ENCODE data around the gene PLEKHM3.

PLEKHM3 gene

DNA sequence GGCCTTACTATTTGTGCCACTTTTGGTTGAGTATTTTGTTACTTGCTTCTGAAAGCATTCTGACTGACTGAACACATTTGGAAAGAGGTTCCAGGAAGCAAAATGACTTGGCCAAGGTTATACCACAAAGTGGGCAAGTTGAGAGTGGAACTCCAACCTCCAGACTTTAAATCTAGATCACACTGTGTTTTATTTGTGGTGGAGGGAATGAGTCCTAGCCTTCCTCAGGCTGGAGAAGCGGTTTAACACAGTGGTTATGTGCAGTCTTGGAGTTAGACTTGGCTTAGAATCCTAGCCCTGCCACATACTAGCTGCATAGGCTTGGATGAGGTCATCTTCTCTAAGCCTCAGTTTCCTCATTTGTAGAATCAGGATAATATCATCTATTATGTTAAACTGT lies 33.4 kb downstream of the PLEKHM3 start:
- no peak for DNase-seq

DNA sequence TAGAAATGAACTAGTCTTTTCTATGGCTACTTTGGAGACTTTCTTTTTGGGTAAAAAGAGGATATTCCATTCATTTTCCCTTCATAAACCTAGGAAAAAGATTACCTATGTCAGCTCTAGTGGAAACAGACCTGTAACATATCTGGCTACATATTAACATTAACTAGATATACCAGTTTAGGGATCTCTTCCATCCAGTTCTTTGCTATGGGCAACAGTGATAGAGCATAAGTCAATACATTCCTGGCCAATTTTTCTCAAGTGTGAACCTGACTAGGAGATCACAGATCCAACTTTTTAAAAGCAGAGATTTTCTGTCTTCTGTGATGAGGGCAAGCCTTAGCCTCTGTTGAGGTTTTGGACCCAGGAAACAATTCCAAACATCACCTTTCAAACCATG lies 34.5 kb downstream of the PLEKHM3 start:
- no peak for DNase-seq

DNA sequence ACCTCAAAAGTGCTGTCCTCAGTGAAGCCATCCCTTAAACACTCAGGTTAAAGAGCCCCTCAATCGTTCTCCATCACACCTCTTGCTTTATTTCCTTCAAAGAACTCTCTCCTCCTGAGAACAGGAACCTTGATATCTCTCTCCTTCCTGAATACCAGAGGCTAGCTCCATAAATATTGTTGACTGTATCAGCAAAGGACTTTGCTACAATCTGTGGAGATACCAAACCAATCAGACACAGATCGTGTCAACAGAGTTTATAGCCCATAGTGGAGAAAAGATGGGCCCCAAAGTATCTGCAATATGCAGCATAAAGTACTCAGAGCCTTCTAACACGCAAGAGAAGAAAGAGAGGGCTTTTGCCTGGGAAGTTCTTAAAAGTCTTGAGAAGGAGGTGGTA lies 36.4 kb downstream of the PLEKHM3 start:
- DNase-seq: no peak

DNA sequence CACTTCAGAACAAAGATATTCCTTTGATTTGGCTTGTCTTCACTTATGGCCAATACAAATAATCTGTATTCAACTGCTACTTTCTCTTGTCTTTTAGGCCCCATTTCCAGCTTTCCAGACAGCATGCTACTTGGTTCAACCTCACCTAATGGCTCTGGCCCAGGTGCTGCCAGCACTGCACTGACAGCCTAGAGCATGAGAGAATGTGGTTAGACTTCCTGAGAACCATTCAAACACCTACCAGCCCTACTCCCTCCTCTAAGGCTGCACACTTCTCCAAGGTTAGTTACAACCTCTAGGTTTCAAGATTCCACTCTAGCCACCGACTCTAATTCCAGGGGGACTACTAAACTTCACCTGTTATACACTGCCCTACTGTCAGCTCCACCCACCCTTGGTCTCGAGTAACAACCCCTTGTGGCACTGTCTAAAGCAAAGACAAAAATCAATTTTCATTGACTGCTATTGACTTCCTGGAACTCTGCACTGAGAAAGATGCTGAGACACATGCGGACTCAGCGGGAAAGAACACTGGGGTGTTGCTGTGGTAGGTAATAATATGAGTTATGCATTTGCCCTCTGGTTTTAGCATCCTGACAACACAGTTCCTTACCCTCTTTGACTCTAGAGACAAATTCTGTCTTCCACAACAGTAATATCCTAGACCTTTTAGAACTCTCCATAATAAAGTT lies 38.2 kb downstream of the PLEKHM3 start:
- DNase-seq: no peak

DNA sequence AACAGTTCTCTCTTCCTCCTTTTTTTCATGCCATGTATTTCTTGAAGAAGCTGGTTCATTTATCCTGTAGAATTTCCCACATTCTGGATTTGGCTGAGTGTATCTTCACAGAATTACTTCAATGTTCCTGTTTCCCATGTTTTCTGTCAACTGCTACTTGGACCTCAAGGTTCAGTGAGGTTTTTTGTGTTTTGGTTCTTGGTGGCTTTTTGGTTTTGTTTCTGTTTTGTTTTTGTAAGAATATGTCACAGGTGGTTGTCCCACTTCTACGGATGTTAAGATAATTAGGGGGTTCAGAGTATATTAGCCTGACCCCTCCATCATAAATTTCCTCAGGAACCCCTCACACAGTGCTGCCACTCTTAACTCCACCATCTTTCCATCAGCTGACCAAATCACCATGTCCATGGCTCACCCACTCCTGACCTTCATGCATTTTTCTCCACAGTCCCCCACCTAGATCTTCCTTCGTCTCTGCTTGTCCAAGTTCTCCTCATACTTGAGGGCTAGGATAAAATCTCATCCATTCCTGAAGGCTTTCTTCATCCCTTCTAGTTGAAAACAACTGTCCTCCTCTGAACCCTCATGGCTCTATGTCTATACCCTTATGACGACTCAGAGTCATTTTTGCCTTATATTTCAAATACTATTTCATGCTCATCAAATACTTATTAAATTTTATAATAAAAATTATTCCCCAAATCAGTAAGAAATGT lies 40.4 kb downstream of the PLEKHM3 start:
- no peak for DNase-seq

DNA sequence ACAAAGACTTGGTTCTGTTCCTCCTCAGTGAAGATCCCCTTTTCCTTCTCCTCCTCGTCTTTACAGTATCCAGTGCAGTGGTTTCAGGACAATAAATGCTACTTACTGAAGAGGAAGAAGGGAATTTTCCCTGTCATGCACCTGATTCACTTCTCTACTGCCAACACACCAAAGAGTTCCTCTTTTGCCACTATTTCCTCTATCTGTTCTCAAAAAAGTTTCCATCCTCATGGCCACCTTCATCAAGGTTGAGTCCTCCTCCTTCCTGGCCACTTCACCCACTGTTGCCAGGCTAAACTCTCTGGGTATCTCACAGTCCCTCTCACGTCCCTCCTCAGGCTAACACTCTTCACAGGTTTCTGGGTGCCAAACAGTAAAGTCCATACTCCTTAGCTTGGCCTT lies 41.7 kb downstream of the PLEKHM3 start:
- no peak for DNase-seq

DNA sequence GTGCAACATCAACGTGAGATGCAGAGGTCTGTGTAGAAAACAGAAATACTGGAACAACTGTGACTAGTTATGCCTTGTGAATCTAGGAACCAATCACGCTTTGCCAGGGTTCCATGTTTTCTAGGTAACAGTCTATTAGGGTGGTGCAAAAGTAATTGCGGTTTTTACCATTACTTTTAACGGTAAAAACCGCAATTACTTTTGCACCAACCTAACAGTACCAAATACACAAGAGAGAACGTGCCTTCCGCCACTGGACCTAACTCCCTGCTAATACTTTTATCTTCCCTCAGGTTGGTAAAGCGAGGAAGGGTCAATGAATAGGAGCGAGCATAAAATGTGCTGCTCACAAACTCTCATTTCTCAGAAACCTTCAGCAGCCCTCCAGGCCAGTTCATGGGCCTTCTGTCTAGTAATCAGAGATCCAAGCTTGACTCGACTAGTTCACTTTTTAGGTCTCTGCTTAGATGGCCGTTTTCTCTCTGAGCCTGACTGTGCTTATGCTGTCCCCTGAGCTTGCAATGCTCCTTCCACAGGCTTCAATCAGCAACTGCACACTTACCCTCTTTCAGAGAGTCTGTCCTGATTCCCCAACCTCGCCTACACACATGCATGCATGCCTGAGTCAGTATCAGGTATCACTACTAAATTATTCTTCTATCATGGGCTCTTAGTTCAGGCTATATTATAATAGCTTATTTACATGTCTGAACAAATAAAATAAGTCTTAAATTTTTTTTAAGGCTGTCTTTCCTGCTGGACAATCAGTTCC lies 47.0 kb downstream of the PLEKHM3 start:
- DNase-seq: no peak

DNA sequence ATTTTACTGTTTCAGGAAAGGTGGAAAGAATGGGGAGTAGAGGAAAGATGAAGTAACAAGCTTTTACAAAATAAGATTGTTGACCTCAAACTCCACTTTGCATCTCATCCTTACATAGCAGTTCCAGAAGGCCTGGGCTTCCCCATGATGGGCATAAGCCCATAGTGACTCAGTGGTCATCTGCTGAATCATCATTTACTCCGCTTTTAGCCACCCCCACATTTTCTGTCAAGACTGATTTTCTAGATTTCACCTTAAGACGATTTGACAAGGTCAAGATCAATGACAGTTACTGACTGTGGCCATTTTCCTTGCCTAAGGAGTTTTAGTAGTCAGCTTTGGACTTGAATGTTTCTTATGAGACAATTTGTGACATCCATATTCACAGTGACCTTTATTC lies 49.4 kb downstream of the PLEKHM3 start:
- no peak for DNase-seq

DNA sequence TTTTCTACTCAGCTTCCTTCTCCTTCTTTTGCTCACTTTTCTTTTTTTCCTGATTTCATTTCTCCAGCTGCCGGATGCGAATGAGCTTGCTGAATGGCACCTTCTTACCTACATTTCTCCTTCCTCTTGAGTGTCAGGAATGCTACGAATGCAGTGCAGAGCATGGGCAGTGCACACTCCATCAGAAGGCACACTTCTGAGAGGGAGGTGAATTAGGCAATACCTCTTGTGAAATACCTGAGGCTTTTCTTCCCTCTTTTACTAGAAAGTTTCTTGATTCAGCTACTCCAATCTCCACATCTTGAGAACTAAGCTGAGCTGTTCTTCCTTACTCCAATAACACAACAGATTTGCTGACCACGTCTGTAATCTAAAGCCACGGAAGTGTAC lies 51.1 kb downstream of the PLEKHM3 start:
- no peak for DNase-seq

DNA sequence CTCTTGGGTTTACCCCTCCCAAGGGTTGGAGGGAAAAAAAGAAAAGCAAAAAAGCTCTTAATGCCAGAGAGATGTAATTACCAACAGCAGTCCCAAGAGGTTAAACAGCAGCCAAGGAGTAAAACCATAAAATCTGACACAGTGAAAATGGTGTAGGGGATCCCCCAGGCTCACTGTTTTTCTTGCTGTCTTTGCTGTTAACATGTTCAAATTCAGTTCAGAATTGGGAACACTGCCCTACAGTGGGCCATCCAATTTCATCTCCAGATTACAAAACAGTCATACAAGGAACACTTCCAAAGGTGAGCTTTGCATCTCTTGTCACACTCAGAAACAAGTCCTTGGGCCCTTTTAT lies 54.5 kb downstream of the PLEKHM3 start:
- no peak for DNase-seq

DNA sequence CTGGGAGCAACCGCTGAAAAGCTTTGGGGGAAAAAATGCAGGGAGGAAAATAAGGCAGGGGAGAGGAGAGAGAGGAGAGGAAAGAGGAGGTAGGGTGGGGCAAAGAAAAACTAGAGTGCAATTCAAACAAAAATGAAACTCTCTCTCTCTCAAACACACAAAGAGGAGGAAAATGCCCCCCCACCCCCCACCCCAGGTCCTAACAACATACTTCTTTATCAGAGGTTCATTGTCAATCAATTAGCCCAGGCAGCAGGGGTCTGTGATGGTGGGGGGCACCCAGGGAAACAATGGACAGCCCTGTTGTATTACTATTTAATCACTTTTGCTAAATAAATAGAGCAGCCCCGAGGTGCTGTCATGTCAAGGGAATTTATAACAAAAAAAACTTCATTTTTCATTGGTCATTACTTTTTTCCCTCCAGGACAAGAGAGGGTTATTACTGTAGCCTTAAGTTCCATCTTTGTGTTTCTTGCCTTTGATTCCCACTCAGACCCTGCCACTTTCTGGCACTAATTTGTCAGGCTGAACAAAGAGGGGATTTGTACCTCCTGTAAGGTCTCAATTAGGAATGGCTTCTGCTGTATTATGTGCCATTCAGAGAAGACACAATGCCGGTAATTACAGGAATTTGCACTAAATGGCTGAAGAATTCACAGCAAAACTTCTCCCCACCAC lies 55.0 kb downstream of the PLEKHM3 start:
- DNase-seq: no peak

DNA sequence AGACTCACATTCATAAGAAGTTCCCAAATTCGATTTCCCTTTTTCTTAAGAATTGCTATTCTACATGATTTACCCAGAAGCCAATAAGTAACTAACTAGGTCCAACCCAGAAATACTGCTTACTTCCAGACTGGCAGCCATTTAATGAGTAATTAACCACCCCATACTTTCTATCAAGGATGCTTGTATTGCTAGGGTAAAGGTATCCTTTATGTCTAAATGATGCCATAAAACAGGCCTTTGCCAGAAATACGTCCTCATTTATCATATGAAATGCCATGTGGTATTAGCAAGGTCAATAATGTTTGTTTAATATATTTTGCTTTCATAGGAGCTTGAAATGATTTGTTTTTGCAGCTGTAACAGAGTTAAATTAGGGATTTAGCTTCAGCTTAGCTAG lies 56.1 kb downstream of the PLEKHM3 start:
- no peak for DNase-seq

DNA sequence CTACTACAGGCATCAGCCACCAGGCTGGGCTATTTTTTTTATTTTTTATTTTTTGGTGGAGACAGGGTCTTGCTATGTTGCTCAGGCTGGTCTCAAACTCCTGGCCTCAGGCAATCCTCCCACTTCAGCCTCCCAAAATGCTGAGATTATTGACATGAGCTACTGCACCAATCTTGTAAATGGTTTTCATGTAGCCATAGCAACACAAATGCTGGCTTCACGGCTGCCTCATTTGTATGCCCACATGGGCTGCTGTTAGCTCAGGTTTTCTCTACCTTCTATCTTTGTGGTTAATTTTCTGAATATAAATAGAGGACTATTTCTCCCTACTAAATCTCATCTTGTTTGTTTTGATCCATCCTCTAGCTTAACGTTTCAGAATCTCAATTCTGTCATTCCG lies 58.2 kb downstream of the PLEKHM3 start:
- no peak for DNase-seq

DNA sequence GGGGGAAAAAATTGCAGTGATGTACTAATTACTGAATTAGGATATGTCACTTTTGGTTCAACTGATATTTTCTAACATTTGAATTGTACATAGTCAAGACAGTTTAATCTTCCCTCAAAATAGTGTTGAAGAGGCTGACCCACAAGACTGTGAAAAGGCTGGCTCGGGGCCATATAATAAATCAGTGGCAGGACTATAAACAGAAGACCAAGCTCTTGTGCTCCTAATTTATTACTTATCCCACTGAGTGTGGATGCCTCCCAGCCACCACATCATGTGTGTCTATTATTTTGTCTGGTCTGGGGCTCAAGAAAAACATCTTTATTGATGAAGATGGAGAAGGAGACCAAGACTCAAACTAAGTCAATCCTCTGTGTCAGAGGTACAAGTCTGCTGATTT lies 64.4 kb downstream of the PLEKHM3 start:
- no peak for DNase-seq

DNA sequence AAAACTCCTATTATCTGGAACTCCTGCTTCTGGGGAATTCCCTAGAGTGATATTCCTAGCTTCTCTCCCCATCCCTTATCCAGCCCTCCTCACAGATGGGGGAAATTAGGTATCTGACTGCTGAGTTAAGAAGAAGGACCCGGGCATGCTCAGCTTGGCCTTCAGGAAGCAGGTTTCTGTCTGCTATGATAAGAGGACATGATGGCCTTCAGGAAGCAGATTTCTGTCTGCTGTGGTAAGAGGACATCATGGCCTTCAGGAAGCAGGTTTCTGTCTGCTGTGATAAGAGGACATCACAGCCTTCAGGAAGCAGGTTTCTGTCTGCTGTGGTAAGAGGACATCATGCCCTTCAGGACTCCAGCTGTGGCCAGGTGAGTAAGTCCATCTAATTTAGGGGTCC lies 65.2 kb downstream of the PLEKHM3 start:
- no peak for DNase-seq

DNA sequence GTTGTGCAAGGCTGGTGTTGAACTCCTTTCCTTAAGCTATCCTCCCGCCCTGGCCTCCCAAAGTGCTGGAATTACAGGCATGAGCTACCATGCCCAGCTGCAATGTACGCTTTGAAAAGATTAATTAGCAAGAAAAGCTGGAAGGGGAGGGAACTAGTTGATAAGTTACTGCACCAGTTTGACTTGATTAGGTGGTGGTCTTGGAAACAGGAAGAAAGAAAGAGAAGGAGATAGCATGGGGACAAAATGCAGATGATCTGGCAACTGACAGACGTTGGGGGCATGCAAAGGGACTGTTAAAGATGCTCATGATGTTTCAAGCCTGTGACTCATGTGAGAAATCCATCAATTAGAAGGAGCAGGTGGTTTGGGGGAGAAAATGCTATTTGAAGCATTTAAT lies 68.6 kb downstream of the PLEKHM3 start:
- DNase-seq: no peak

DNA sequence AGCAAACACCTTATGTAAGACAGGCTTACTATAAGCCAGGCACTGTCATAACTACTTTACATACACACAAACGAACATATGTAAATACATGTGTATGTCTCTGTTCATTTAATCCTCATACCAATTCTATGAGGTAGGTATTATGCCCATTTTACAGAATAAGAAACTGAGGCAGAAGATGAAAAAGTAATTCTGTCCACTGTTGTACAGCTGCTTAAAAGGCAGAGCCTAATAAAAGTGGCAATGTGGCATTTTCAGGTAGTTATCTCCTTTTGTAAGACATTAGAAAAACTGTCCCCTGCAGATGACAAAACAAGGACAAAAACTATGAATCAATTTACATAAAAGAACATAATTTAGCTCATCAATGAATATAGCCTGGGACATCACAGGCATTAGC lies 69.9 kb downstream of the PLEKHM3 start:
- DNase-seq: no peak

DNA sequence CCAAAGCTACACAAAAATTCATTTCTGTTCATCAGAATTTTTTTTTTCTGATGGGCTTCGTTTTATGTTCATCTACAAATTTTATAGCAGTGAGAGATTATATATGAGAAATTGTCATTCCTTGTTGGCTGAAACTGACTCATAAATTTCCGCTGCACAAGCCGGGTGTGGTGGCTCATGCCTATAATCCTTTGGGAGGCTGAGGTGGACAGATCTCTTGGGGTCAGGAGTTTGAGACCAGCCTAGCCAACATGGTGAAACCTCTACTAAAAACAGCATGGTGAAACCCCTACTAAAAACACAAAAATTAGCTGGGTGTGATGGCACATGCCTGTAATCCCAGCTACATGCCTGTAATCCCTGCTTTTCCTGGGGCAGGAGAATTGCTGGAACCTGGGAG lies 72.0 kb downstream of the PLEKHM3 start:
- no peak for DNase-seq

DNA sequence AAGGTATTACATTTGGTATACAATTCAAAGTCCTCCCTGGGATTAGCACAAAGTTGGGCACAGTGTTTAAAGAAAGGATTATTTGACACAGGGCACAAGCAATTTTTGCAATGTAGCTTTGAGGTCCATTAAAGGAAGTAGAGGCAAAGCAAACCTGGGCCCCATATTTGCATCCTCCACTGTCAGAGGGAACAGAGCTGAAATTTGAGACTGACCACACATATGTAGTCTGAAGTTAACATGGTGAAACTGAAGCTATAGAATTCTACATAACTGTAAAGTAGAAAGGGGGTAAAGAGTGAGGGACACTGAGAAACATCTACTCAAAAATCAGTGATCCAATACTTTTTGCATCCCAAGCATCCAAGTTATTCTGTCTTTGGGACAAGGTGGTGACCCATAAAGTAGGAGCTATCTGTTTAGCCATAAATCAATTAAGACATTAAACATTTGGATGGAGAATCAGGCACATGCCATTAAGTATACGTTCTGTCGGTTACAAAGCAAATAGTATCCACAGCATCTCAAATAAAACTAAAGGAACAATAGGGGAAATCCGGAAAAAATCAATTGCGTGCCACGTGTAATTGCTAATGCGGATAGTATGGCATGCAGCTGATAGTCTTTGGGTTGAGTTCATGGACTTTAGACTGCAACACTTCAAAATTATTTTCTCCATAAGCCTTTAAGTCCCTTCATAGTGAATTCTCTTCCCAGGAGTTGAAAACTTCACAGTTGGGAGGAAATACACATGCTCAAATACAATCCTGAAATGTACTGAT lies 72.6 kb downstream of the PLEKHM3 start:
- DNase-seq: no peak

DNA sequence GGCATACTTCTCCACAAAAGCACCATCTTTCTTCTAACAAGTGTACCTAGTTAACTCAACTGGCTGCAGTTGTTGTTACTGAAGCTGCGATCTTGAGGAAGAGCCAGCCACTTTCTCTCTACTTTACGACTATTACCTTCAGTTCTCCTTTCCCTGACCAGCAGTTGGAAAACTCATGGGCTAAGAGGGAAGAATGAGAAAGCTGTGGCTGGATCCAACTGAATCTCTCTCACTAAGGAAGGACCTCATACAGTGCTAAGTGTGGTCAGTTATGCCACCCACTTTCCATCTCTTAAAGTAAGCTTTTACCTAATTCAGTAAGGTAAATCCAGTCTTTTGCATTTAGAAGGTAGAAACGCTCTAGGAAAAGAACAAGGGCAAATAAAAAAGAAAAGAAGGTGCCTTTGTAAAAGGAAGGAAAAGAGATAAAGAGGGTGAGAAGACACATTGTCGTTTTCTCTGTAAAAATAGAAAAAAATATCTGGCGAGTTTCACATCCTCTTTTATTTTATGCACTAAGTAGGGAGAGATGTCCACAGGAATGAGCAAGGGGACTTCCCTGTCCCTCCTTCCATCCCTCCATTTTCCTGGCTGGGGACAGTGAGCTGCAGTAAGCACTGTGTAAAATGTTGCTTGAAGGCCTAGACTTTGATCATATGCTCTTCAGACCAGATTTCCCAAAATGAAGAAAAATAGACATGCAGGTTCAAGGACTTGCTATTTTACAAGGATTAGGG lies 73.4 kb downstream of the PLEKHM3 start:
- DNase-seq: no peak

DNA sequence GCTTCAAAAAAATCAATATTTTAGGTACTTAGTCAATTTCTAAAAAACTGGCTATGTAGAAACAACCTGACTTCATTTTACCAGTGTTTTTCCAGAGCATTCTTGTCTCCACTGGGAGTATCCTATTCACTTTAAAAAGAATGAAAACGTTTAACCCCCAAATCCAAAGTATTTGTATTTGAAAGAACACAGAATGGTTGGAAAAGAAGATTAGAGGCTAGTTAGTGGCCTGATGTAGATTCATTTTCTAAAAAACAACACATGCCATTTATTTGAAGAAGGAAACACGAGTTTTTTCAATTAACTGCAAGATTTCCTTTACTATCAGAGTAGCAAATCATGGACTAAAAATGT lies 74.6 kb downstream of the PLEKHM3 start:
- DNase-seq: no peak
